Hindlimb muscle (tissue), 1 donor: Measurements from ENCODE around the gene KLHL17. TPM values are rescaled to one million over a fixed set of nuclear protein-coding genes. Genes with fewer than 3 reads are reported as not detected.
A peak's percentile ranks its signal among the peaks of the same experiment; 100 is the strongest.

Experiments used
- DNase-seq: peaks from one replicate; pipeline ENCODE4 v3.0.0-alpha.2; 2013
- polyA plus RNA-seq: library from polyadenylated mRNA; unstranded; fragments of 120-200 nt; gene quantifications from one replicate; pipeline ENCODE4 v1.2.1, GENCODE V29; 2013; ENCODE audit not compliant: insufficient read length

KLHL17 gene
- polyA plus RNA-seq, 1 donor, result 6.0 TPM

DNA sequence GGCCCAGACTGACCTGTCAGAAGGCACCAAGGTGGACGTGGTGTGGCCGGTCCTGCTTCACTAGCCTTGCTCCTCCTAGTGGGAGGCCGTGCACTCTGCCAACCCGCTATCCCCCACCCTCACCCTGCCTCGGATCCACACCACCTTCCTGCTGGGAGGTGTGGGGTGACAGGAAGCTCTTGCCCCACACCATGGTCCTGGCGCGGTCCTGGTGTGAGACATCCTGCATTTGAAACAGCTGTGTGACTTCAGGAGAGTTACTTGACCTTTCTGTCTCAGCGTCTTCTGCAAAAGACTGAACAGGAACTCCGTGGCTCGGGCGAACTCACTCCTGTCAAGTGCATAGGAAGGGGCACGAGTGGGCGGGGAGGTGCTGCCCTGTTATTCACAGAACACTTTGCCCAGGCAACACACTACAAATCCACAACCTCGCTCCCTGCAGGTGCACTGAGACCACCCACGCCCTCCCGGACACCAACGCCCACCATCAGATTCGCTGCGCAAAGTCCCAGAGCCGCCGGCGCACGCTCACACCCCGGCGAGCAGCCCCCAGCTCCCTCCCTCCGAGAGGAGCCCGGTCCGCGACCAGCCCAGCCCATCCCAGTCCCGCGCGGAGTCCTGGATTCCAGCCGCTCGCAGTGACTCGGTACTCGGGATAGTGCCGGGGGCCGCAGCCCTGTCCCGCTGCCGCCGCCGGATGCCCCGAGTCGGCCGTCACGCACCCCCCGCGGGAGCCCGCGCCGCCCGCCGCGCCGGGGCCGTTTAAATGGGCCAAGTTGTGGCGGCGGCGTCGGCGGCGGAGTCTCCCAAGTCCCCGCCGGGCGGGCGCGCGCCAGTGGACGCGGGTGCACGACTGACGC, 37.0 kb upstream of the KLHL17 start, which contains the start of gene SAMD11:
TSS of gene SAMD11 (plus strand) at position 793 of the 860 bp plus-strand sequence. CDS start 509 bp downstream, outside the sequence.
- peak; percentile 87 for DNase-seq

GRCh38 chr1:923991-924655, 36.3 kb upstream of the KLHL17 start:
- no peak for DNase-seq

GRCh38 chr1:924656-925560, 35.5 kb upstream of the KLHL17 start:
- DNase-seq, result peak; percentile 59

DNA sequence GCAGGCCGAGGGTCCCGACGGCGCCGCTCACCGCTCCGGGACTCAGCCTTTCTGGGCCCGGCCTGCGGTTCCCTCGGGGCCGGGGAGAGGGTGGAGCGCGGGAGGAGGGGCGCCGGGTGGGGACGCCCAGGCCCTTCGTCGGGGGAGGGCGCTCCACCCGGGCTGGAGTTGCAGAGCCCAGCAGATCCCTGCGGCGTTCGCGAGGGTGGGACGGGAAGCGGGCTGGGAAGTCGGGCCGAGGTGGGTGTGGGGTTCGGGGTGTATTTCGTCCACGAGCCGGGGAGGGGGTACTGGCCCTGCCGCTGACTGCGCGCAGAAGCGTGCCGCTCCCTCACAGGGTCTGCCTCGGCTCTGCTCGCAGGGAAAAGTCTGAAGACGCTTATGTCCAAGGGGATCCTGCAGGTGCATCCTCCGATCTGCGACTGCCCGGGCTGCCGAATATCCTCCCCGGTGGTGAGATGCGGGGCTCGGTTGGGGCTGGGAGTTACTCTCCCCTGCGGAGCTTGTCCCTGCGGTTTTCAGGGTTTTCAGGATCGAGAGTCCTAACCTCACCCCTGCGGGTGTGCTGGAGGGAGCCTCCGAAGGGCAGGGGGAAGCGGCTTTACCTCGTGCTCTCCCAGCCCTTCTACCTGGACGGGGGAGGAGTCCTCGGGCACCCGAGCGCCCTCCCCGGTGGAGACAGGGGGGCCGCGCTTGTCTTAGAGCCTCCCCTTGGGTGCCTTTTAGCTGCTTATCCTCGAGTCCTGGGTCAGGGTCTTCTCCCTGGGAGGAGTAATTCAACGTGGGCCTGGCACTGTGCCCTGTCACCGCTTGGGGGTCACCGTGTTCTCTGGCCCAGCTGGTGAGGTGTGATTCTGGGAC, 34.6 kb upstream of the KLHL17 start:
- no peak for DNase-seq

DNA sequence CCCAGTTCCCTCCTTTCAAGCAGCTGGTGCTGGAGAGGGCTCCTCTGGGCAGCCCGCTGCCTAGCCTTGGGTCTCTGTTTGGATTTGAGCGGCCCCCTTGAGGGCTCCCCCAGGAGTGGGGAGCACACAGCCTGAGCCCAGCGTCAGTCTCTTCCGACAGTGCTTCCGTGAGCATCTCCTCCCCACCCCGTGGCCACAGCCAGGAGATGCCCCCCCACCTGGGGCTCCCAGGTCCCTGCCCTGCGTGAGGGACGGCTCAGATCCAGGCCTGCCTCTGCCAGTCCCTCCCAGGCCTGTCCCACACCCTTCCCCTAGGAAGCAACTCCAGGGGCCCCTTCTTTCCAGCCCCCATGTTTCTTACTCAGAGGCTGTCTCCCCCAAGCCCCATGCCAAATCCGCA, 33.1 kb upstream of the KLHL17 start:
- DNase-seq, result no peak

- DNase-seq, result no peak
Observed at GRCh38 chr1:927748-928147, 32.6 kb upstream of the KLHL17 start.

- DNase-seq, result no peak
Observed at GRCh38 chr1:928825-929661, 31.3 kb upstream of the KLHL17 start.

GRCh38 chr1:929712-930632, 30.4 kb upstream of the KLHL17 start:
- DNase-seq, result no peak

DNA sequence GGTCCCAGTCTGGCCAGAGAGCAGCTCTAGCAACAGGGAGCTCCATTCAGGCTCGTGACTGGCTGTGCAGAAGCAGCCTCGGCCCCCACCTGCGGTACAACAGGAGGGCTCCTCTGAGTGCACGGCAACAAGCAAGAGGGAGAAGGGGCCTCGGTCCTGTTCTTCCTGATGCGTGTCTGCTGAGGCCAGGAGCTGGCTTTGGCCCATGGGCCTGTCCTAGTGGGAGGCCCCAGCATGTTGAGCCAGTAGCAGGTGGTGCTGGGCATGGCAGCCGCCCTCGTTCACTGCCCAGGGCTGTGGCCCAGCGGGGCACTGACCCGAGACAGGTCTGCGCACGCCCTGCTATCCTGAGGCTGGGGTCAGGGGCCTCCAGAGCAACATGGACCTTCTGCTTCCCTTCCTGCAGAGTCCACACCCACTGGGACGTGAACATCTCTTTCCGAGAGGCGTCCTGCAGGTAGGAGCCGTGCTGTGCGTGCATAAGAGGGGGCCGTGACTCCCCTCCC, 29.7 kb upstream of the KLHL17 start:
- no peak for DNase-seq

DNA sequence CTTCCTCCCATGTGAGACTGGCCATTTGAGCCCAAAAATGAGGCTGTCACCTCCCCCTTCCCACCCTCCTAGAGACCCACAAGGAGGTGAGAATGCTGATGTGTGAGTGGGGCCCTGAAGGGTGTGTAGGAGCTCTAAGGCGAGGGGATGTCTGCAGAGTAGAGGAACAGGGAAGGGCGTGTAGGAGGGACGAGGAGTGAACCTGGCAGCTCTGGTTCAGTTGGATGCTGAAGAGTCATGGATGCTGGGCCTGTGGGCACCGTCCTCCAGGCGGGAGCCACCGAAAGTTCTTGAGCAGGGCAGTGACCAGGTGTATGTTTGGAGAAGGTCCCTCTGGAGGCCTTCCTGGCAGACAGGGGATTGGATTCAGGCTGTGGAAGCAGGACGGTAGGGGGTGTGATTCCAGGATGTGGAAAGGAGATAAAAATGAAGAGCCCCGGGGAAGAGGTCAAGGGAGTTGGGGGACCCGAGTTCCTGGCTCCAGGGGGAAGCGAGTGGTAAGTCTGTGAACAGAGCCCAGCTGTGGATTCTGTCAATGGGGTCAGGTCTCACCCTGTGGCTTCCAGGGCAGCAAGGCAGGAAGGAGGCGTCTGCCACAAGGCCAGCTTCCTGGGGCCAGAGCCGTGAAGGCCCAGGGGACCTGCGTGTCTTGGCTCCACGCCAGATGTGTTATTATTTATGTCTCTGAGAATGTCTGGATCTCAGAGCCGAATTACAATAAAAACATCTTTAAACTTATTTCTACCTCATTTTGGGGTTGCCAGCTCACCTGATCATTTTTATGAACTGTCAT, 28.8 kb upstream of the KLHL17 start:
- no peak for DNase-seq

GRCh38 chr1:932173-932510, 28.2 kb upstream of the KLHL17 start:
- no peak for DNase-seq

DNA sequence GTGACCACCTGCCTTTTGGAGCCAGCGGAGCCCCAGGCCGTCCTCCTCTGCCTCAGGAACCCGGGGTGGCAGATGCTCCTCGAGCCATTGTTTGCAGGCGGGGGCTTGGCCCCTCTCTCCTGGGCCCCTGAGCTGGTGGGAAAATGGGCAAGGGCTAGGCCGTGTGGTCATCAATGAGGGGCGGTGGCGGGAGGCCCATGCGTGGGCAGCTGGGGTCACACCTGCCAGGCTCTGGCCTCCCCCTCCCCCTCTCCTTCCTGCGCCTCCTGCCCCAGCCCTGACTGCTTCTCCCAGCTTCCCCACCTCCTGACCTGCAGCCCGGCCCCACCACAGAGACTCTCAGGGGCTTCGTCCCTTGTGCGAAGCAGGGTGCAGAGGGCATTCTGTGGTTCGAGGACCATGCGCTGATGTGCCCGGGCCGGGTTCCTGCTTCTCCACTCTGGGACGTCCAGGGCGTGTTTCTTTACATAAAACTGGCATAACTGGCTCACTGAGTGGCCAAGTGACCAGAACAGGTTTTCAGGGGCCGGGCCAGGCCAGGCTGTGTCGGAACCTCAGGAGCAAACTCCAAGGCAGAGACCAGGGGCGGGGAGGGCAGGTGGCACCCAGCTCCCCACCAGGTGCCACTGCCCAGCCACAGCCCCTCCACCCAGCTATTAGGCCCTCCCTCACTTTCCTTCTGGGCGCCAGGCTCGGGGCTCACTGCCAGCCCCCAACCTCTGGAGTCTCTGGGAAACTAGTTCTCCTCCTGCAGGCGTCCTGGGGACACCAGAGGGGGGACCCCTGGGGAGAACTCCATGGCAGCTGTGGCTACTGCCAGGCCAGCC, 27.4 kb upstream of the KLHL17 start:
- no peak for DNase-seq

- DNase-seq, result no peak
Observed at GRCh38 chr1:933603-933940, 26.8 kb upstream of the KLHL17 start.

DNA sequence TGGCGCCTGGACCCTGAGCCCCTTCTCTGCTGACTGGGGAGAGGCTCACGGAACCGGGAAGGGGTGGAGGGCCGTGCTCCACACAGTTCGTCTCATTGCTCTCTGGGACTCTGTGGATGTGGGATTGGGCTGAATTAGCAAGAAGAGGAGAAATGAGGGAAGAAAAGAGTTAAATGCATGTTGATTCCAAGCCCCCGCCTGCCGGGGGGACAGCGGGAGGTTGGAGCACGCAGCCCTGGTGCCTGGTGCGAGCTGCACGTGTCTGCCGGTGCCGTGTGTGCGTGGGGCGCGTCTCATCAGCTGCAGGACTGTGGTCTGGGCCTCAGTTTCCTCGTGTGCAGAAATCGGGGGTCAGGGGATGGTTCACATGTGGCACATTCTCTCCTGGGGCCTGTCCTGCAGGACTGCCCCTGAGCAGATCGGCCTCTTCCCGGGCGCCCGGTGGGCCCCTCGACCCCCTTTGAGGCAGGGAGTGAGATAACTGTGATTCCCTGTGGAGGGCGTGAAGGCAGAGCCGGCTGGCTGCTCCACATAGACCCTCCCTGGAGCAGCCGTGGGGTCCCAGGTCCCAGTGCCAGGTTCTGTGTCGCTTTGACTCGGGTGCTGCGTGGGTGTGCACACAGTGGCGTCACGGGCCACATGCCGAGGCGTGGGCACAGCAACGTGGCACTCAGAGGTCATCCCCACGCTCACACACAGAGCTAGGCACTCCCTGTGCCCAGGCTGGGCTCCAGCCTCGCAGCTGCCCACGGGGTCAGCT, 25.2 kb upstream of the KLHL17 start:
- DNase-seq, result no peak

- no peak for DNase-seq
Observed at GRCh38 chr1:935751-936231, 24.6 kb upstream of the KLHL17 start.

DNA sequence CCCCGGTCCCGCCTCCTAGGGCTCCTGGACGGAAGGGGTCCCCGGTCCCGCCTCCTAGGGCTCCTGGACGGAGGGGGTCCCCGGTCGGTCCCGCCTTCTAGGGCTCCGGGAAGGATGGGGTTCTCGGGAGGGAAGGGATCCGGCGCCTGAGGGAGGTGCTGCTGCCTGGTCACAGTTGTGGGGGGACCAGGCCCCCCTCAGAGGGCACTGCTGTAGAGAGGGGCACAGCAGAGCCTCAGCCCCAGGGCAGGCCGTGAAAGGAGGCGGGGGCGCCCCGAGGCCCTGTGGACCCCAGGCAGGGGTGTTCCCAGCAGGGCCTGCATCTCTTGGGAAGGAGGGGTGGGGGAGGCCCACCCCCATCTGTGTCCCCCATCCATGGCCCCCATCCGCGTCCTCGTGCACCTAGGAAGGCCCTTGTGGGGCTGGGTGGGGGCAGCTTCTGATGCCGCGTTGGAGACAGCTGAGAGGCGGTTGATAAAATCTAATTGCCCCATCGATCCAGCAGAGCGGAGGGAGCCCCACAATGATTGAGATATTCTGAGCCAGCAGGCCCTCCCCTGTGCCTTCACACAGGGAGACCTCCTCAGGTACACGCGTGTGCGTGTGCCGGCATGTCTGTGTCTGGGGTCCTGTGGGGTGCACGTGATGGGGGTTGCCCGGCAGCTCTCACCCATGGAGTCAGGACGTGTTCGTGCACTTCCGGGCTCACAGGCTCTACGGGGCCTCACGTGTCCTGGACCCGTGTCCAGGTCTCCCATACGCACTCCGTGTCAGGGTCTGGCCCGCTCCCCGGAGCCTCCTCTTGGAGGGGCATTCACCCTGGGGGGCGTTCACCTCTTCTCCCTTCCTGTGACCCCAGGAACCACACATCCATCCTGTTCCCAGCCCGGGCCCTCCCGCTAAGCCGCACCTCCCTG, 23.8 kb upstream of the KLHL17 start:
- DNase-seq, result no peak
